ENCODE results near the gene TMEM151B.
A peak's percentile ranks its signal among the peaks of the same experiment; 100 is the strongest.

TMEM151B gene

GRCh38 chr6:44335631-44336030 lies 65.4 kb downstream of the TMEM151B start:
- no peak overlapping the region for H3K4me3 ChIP-seq (replicated peaks in 1 of 2; ENCODE audit: low read depth in 2 of 2, low read length in 2 of 2)
- DNase-seq (ENCODE audit: low read depth in 2 of 2): no peak
- TF ChIP-seq CTCF (IDR thresholded peaks at IDR 0.05; ENCODE audit: low read depth, low read length): no peak

GRCh38 chr6:44338228-44339122 lies 68.2 kb downstream of the TMEM151B start:
- H3K4me3 ChIP-seq (replicated peaks in 1 of 2; ENCODE audit: low read depth in 2 of 2, low read length in 2 of 2): no peak overlapping the region
- peak; percentile 67 to 74 for DNase-seq (ENCODE audit: low read depth in 2 of 2)
- peak; percentile 77 for TF ChIP-seq CTCF (IDR thresholded peaks at IDR 0.05; ENCODE audit: low read depth, low read length)

GRCh38 chr6:44339301-44339700 lies 69.1 kb downstream of the TMEM151B start:
- no peak for TF ChIP-seq CTCF (IDR thresholded peaks at IDR 0.05; ENCODE audit: low read depth, low read length)
- no peak overlapping the region for H3K4me3 ChIP-seq (replicated peaks in 1 of 2; ENCODE audit: low read depth in 2 of 2, low read length in 2 of 2)
- no peak for DNase-seq (ENCODE audit: low read depth in 2 of 2)

GRCh38 chr6:44339763-44340625 lies 69.7 kb downstream of the TMEM151B start:
- DNase-seq (ENCODE audit: low read depth in 2 of 2): peak in 1 of 2 donors; percentile 75
- H3K4me3 ChIP-seq (replicated peaks in 1 of 2; ENCODE audit: low read depth in 2 of 2, low read length in 2 of 2): no peak overlapping the region
- TF ChIP-seq CTCF (IDR thresholded peaks at IDR 0.05; ENCODE audit: low read depth, low read length): no peak

GRCh38 chr6:44341095-44341890 lies 71.0 kb downstream of the TMEM151B start:
- no peak overlapping the region for H3K4me3 ChIP-seq (replicated peaks in 1 of 2; ENCODE audit: low read depth in 2 of 2, low read length in 2 of 2)
- no peak for DNase-seq (ENCODE audit: low read depth in 2 of 2)
- TF ChIP-seq CTCF (IDR thresholded peaks at IDR 0.05; ENCODE audit: low read depth, low read length): no peak

- TF ChIP-seq CTCF (IDR thresholded peaks at IDR 0.05; ENCODE audit: low read depth, low read length): no peak
- H3K4me3 ChIP-seq (replicated peaks in 1 of 2; ENCODE audit: low read depth in 2 of 2, low read length in 2 of 2): no peak overlapping the region
- DNase-seq (ENCODE audit: low read depth in 2 of 2): peak in 1 of 2 donors; percentile 12
Measured at GRCh38 chr6:44342052-44342451, 71.8 kb downstream of the TMEM151B start.
